Heart right ventricle (tissue), 16 donors: ENCODE data around the gene MAN2A1. TPM values are rescaled to one million over a fixed set of nuclear protein-coding genes. Genes with fewer than 3 reads are reported as not detected.
A peak's percentile ranks its signal among the peaks of the same experiment; 100 is the strongest.

Experiments used
- ATAC-seq, 8 donors: fragments of 200-7000 bp; cut with Tn5 transposase; one replicate each; pipeline ENCODE4 v1.9.1; 2020; ENCODE audit warnings: mild to moderate bottlenecking in 8 of 8, moderate library complexity in 8 of 8, moderate number of reproducible peaks in 1 of 8
- DNase-seq, 2 donors: peaks; one replicate each; pipeline ENCODE4 v3.0.0-alpha.2; 2020
- H3K27ac ChIP-seq, 10 donors: fragments of 200-600 bp; sonication (generic) in 2 of 10; one replicate each; pipeline versions ENCODE4 v1.5.0 to v1.8.0; 2020 to 2022; ENCODE audit warnings: mild to moderate bottlenecking in 3 of 10
- H3K27me3 ChIP-seq, 7 donors: fragments of 200-600 bp; one replicate each; pipeline ENCODE4 v1.8.0; 2021 to 2022; ENCODE audit warnings: mild to moderate bottlenecking in 2 of 7
- H3K36me3 ChIP-seq, 9 donors: fragments of 200-600 bp; sonication (generic) in 1 of 9; one replicate each; pipeline versions ENCODE4 v1.5.0 to v1.8.0; 2020 to 2022; ENCODE audit warnings: mild to moderate bottlenecking in 2 of 9
- H3K4me1 ChIP-seq, 9 donors: fragments of 200-600 bp; sonication (generic) in 1 of 9; one replicate each; pipeline versions ENCODE4 v1.5.0 to v1.8.0; 2020 to 2022; ENCODE audit warnings: mild to moderate bottlenecking in 4 of 9
- H3K4me3 ChIP-seq, 10 donors: fragments of 200-600 bp; sonication (generic) in 2 of 10; one replicate each; pipeline versions ENCODE4 v1.5.0 to v1.8.0; 2020 to 2022; ENCODE audit warnings: mild to moderate bottlenecking in 7 of 10, moderate library complexity in 2 of 10
- H3K9me3 ChIP-seq, 11 donors: fragments of 200-600 bp in 10 of 11; sonication (generic) in 2 of 11; one replicate each; pipeline versions ENCODE4 v1.5.0 to v1.8.0; 2013 to 2022; ENCODE audit warnings: mild to moderate bottlenecking in 2 of 11, control low read depth in 1 of 11, moderate library complexity in 1 of 11
- CTCF ChIP-seq, 9 donors: fragments of 200-600 bp; sonication (generic) in 2 of 9; IDR thresholded peaks; one replicate each; pipeline versions ENCODE4 v1.5.0 to v1.8.0; 2021 to 2022; ENCODE audit warnings: antibody characterized with exemption in 9 of 9, mild to moderate bottlenecking in 5 of 9, moderate library complexity in 1 of 9
- WGBS, 2 donors: extraction: QIAGEN DNeasy Blood & Tissue Kit; methylation state at CpG; one replicate each; pipeline ENCODE4 v1.1.7; 2013; ENCODE audit warnings: inconsistent platforms in 1 of 2; 5-methylcytosine and 5-hydroxymethylcytosine counted together
- intact Hi-C, 10 donors: fragments of 100-400 bp; cut with DNase I; formaldehyde crosslinking; loops; one replicate each; pipeline versions ENCODE4 v1.11.1 to v1.14.2; 2022
- polyA plus RNA-seq, 2 donors: library from polyadenylated mRNA; stranded (reverse); fragments of 200-250 nt; gene quantifications; one replicate each; pipeline ENCODE4 v1.2.3, GENCODE V29; 2013
- total RNA-seq, 10 donors: library from RNA; stranded (reverse); fragmentation: NEBNext Ultra II Directional in 3 of 10; extraction: Animal tissue kit (Norgen Biotek cat#: 25700) in 3 of 10; gene quantifications; one replicate each; pipeline versions ENCODE4 v1.2.1 to v1.2.4, GENCODE V29; 2021 to 2023
- donor health status: Arrhythmogenic right ventricular cardiomyopathy.
- donor health status: ischemic (EF 13 %, LVEDD 7.1; RV severe dilation, severe dysfunction).
- donor health status: healthy with polysubstance abuse.
- donor health status: DM: no; HTN: yes; CAD: no.
- donor health status: DM: no; HTN: no; CAD: no.
- donor health status: ischemic (EF 25% LVEDD 6.9; RV normal size, moderate dysfunction).
- donor health status: ischemic (EF 25% LVEDD 5.7; RV mildly dilated, moderate dysfunction).
- donor health status: healthy.
- donor health status: DM: yes; HTN: yes; CAD: no.
- donor health status: Ischemic cardiomyopathy.
- donor health status: ischemic (EF 35%, LVEDD 5.7; RV mildly dilated, moderate dysfunction).
- donor health status: nonischemic (EF 11% LVEDD 7.7; RV severe dilation, severe dysfunction).
- donor health status: DM: yes; HTN: yes; CAD: no.
- donor health status: PGD.
- donor health status: ischemic (EF 29% LVEDD 5.4; RV normal size, mild dysfunction).
- donor health status: nonischemic (EF 23%, LVEDD 6.1; RV moderate dilation, normal function).

The MAN2A1 gene
- total and polyA plus RNA-seq, 12 donors = 2.9 to 16.1 (median 6.5) TPM

GRCh38 chr5:109754319-109754718 lies 64.6 kb downstream of the MAN2A1 start:
- no peak for TF ChIP-seq CTCF (IDR thresholded peaks at IDR 0.05)
- H3K27me3 ChIP-seq = no peaks in the 10 kb centered on the region
- no peak for ATAC-seq
- no peak overlapping the region for H3K27ac ChIP-seq
- intact Hi-C loops = loop anchor here in 1 of 10 donors (10.0 kb wide), 1 partner anchor 60 kb away; no protein-coding TSS in a partner anchor
- peaks cover 0 to 11% (median 6%) of the 10 kb centered on the region in 9 donors for H3K4me1 ChIP-seq
- H3K9me3 ChIP-seq = no peaks in the 10 kb centered on the region
- H3K4me3 ChIP-seq = no peak overlapping the region
- DNase-seq = no peak
- peaks cover 0 to 9% (median 4%) of the 10 kb centered on the region in 9 donors for H3K36me3 ChIP-seq

GRCh38 chr5:109755761-109756160 lies 66.0 kb downstream of the MAN2A1 start:
- TF ChIP-seq CTCF (IDR thresholded peaks at IDR 0.05) = no peak
- peaks cover 0 to 11% (median 6%) of the 10 kb centered on the region in 9 donors for H3K4me1 ChIP-seq
- no peak for DNase-seq
- no peak overlapping the region for H3K27ac ChIP-seq
- no peak overlapping the region for H3K4me3 ChIP-seq
- H3K27me3 ChIP-seq = no peaks in the 10 kb centered on the region
- ATAC-seq = no peak
- H3K9me3 ChIP-seq = peaks cover 0 to 10% (median 0%) of the 10 kb centered on the region in 11 donors
- intact Hi-C loops = loop anchor here in 1 of 10 donors (10.0 kb wide), 1 partner anchor 61 kb away; no protein-coding TSS in a partner anchor
- 47 to 50% methylated on average over 2 of the region's 2 CpGs for WGBS, 2 donors
- peaks cover 0 to 9% (median 4%) of the 10 kb centered on the region in 9 donors for H3K36me3 ChIP-seq

GRCh38 chr5:109756543-109757185 lies 66.9 kb downstream of the MAN2A1 start:
- Histone ChIP-seq H3K4me1 (peaks cover 0 to 11% (median 6%) of the 10 kb centered on the region in 9 donors), H3K27ac (no peak overlapping the region), H3K27me3 (no peaks in the 10 kb centered on the region), H3K36me3 (peaks cover 0 to 9% (median 4%) of the 10 kb centered on the region in 9 donors), H3K4me3 (no peak overlapping the region), H3K9me3 (peaks cover 0 to 15% (median 0%) of the 10 kb centered on the region in 11 donors)
- intact Hi-C loops = loop anchor here in 1 of 10 donors (10.0 kb wide), 1 partner anchor 62 kb away; no protein-coding TSS in a partner anchor
- DNase-seq = no peak
- peak in 4 of 8 donors; percentile 29 to 50 (median 40) for ATAC-seq
- 49 to 55% methylated on average over 6 of the region's 6 CpGs for WGBS, 2 donors
- no peak for TF ChIP-seq CTCF (IDR thresholded peaks at IDR 0.05)

GRCh38 chr5:109757490-109757889 lies 67.8 kb downstream of the MAN2A1 start:
- H3K4me1 ChIP-seq = peaks cover 0 to 12% (median 6%) of the 10 kb centered on the region in 9 donors
- no peak overlapping the region for H3K27ac ChIP-seq
- DNase-seq = no peak
- peaks cover 0 to 12% (median 4%) of the 10 kb centered on the region in 9 donors for H3K36me3 ChIP-seq
- H3K27me3 ChIP-seq = no peaks in the 10 kb centered on the region
- no peak overlapping the region for H3K4me3 ChIP-seq
- no peak for TF ChIP-seq CTCF (IDR thresholded peaks at IDR 0.05)
- peaks cover 0 to 15% (median 0%) of the 10 kb centered on the region in 11 donors for H3K9me3 ChIP-seq
- ATAC-seq = no peak
- intact Hi-C loops = loop anchor here in 1 of 10 donors (10.0 kb wide), 1 partner anchor 63 kb away; no protein-coding TSS in a partner anchor
